Measurements from ENCODE around the gene DNAAF1. TPM values are rescaled to one million over a fixed set of nuclear protein-coding genes. Genes with fewer than 3 reads are reported as not detected.

Gene DNAAF1
- total RNA-seq, 1 experiment from 2014 or later = not detected

DNA sequence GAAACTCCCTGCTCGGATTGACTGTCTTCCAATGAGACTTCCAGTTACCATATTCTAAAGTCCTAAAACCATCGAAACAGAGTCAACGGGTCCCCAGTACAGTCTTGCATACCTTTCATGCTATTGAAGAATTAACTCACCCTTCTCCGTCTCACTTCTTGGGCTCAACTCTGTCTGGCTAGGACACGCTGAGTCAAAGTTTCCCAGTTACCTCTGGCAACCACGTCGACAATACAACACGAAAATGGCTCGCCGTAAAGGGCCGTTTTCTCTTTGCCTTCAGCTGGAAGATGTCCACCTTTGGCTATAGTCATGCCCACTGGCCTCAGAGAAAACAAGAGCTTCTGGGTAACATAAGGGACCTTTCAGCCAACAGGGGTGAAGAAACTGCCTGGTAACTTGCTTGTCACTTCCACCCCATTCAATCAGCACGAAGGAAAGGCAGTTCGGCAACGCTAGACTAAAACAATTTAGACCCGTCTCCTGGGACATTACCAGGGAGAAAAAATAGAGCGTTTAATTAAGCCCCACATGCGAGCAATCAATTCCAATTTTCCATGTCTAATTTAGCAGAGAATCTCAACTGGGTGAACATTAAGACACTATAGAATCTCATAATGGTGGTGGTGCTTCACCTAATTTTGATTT is 73.2 kb downstream of the DNAAF1 start:
- ChIA-PET CTCF (no interaction called here), POLR2A (no interaction called here)
- Mint-ChIP-seq H3K27ac (ENCODE audit: low read depth, unreplicated experiment) (no peak overlapping the region), H3K27me3 (ENCODE audit: insufficient read depth, unreplicated experiment) (peaks cover 24% of the 10 kb centered on the region), H3K36me3 (ENCODE audit: insufficient read depth, unreplicated experiment) (peaks cover 4% of the 10 kb centered on the region), H3K4me3 (ENCODE audit: unreplicated experiment) (no peak overlapping the region), H3K4me1 (ENCODE audit: insufficient read depth, unreplicated experiment) (peaks cover 6% of the 10 kb centered on the region), H3K9me3 (ENCODE audit: unreplicated experiment) (no peaks in the 10 kb centered on the region)
- no peak for DNase-seq (ENCODE audit: unreplicated experiment)
- intact Hi-C loops (cut with micrococcal nuclease) = no loop called here
- TF ChIP-seq, protein P1, sequence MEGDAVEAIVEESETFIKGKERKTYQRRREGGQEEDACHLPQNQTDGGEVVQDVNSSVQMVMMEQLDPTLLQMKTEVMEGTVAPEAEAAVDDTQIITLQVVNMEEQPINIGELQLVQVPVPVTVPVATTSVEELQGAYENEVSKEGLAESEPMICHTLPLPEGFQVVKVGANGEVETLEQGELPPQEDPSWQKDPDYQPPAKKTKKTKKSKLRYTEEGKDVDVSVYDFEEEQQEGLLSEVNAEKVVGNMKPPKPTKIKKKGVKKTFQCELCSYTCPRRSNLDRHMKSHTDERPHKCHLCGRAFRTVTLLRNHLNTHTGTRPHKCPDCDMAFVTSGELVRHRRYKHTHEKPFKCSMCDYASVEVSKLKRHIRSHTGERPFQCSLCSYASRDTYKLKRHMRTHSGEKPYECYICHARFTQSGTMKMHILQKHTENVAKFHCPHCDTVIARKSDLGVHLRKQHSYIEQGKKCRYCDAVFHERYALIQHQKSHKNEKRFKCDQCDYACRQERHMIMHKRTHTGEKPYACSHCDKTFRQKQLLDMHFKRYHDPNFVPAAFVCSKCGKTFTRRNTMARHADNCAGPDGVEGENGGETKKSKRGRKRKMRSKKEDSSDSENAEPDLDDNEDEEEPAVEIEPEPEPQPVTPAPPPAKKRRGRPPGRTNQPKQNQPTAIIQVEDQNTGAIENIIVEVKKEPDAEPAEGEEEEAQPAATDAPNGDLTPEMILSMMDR (IDR thresholded peaks at IDR 0.05; ENCODE audit: unreplicated experiment) = no peak
- no TSS peak for BruUV-seq (replicated peaks)

DNA sequence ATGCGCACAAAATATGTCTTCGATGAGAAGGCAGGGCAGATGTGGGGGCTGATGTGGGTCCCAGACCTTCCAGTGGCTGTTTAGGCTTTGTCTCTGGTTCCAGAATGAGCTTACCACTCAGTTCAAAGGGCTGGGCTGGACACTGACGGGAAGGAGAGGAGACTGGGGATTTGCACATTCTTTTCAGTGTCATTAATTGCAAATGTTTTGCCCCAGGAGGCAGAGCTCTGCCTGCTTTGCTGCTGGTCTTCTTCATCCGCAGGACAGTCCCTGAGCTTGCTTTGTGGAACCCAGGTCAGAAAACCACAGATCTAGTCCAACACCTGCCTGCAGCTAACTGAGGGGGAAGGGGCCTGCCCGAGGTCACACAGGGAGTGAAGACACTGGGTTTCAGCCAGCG is 73.8 kb downstream of the DNAAF1 start:
- Mint-ChIP-seq H3K9me3 (ENCODE audit: unreplicated experiment) (no peaks in the 10 kb centered on the region), H3K27ac (ENCODE audit: low read depth, unreplicated experiment) (no peak overlapping the region), H3K4me3 (ENCODE audit: unreplicated experiment) (no peak overlapping the region), H3K27me3 (ENCODE audit: insufficient read depth, unreplicated experiment) (peaks cover 24% of the 10 kb centered on the region), H3K36me3 (ENCODE audit: insufficient read depth, unreplicated experiment) (peaks cover 4% of the 10 kb centered on the region), H3K4me1 (ENCODE audit: insufficient read depth, unreplicated experiment) (peaks cover 6% of the 10 kb centered on the region)
- DNase-seq (ENCODE audit: unreplicated experiment) = no peak
- POLR2A ChIA-PET = no interaction called here
- TF ChIP-seq, protein P1 (IDR thresholded peaks at IDR 0.05; ENCODE audit: unreplicated experiment) = no peak
- BruUV-seq (replicated peaks) = no TSS peak
- intact Hi-C loops (cut with micrococcal nuclease) = no loop called here
- CTCF ChIA-PET = no interaction called here

DNA sequence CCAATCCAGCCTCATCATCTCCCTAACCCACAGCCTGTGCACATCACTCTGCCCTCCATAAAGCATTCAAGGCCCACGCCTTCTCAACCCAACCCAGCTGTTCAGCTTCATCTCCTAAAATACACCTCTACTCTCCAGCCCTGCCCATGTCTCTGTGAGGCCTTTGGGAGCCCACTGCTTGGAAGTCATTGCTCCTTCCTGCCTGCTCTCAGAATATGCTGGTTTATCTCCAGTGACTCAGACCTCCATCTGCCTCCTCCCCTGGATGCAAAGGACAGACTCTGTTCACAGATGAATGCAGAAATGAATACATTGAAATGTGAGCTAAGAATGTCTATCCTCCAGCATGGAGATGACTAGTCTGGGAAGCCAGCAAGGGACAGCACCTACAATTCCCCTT is 75.7 kb downstream of the DNAAF1 start:
- POLR2A ChIA-PET = interaction anchor here (0.5 kb wide), 1 partner anchor 22 kb away, joined by 3 read pairs; no protein-coding TSS in a partner anchor
- Mint-ChIP-seq H3K4me3 (ENCODE audit: unreplicated experiment) (no peak overlapping the region), H3K9me3 (ENCODE audit: unreplicated experiment) (no peaks in the 10 kb centered on the region), H3K27me3 (ENCODE audit: insufficient read depth, unreplicated experiment) (peaks cover 24% of the 10 kb centered on the region), H3K27ac (ENCODE audit: low read depth, unreplicated experiment) (no peak overlapping the region), H3K4me1 (ENCODE audit: insufficient read depth, unreplicated experiment) (no peaks in the 10 kb centered on the region), H3K36me3 (ENCODE audit: insufficient read depth, unreplicated experiment) (peaks cover 4% of the 10 kb centered on the region)
- intact Hi-C loops (cut with micrococcal nuclease) = no loop called here
- no peak for DNase-seq (ENCODE audit: unreplicated experiment)
- CTCF ChIA-PET = interaction anchor here (1.7 kb wide), 1 partner anchor 34 kb away, joined by 4 read pairs; the partner anchor contains the start of gene TAF1C
- BruUV-seq (replicated peaks) = no TSS peak
- TF ChIP-seq, protein P1 (IDR thresholded peaks at IDR 0.05; ENCODE audit: unreplicated experiment) = no peak

DNA sequence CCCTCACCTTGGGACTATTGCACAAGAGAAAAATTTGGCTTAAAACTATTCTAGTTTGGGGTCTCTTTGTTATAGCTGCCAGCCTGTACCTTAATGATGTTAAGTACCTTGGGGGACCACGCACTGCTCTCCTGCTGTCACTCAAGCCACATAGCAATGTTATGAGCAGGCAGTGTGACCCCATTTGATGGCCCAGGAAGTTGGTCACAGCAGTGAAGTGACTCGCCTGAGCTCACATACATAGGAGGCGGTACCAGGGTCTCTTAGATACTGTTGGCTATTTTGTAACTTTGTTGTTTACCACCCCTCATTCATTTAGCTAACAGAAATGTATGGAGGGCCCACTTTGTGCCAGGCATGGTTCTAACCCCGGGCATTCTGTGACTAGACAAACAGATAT is 78.3 kb downstream of the DNAAF1 start:
- intact Hi-C loops (cut with micrococcal nuclease) = no loop called here
- peaks cover 8% of the 10 kb centered on the region for H3K27me3 Mint-ChIP-seq (ENCODE audit: insufficient read depth, unreplicated experiment)
- H3K9me3 Mint-ChIP-seq (ENCODE audit: unreplicated experiment) = no peaks in the 10 kb centered on the region
- no peak overlapping the region for H3K4me3 Mint-ChIP-seq (ENCODE audit: unreplicated experiment)
- TF ChIP-seq, protein P1 (IDR thresholded peaks at IDR 0.05; ENCODE audit: unreplicated experiment) = no peak
- no TSS peak for BruUV-seq (replicated peaks)
- H3K36me3 Mint-ChIP-seq (ENCODE audit: insufficient read depth, unreplicated experiment) = peaks cover 4% of the 10 kb centered on the region
- no peak for DNase-seq (ENCODE audit: unreplicated experiment)
- H3K27ac Mint-ChIP-seq (ENCODE audit: low read depth, unreplicated experiment) = no peak overlapping the region
- CTCF ChIA-PET = no interaction called here
- no peaks in the 10 kb centered on the region for H3K4me1 Mint-ChIP-seq (ENCODE audit: insufficient read depth, unreplicated experiment)
- POLR2A ChIA-PET = no interaction called here

Data from MCF 10A (cell line).